Stimulated activated CD8-positive, alpha-beta memory T cell treated with anti-CD3 and anti-CD28 coated beads, Interleukin-15, amount 100 ng/mL, for 1 hour (primary cell): ENCODE data around the gene HIP1R.

Experiments used
- DNase-seq: peaks from one replicate; pipeline ENCODE4 v3.0.0-alpha.2; 2020; ENCODE audit warnings: low read depth

HIP1R gene

DNA sequence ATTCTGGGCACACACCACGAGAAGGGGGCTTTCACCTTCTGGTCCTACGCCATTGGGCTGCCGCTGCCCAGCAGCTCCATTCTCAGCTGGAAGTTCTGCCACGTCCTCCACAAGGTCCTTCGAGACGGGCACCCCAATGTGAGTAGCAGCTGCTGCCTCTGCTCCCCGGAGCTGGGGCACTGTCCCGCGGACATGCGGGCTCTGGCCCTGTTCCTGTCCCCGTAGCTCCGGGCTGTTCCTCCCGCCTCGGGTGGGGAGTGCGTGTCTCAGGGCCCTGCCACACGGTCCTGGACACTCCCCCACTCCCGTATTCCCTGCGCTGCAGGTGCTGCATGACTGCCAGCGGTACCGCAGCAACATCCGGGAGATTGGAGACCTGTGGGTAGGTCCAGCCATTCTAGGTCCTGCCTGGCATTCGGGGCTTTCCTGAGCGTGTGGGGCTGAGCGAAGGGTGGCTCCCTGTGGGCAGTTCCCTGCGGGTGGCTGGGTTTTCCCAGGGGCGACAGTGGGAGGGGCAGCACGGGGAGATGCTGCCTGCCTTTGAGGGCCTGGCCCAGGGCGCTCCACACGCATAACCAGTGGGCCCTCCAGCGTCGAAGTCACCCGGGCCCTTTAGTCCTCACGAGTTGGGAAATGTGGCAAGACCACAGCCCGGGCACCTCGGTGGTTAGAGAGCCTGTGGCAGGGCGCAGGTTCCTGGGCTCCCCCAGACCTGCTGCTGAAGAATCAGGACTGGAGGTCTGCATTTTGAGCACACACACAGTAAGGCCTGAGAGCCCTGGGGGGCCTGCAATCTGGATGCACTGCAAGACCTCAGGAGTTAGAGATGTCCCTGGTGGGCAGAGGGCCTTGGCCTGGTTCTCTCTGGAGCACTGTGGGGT lies 13.5 kb downstream of the HIP1R start:
- no peak for DNase-seq

DNA sequence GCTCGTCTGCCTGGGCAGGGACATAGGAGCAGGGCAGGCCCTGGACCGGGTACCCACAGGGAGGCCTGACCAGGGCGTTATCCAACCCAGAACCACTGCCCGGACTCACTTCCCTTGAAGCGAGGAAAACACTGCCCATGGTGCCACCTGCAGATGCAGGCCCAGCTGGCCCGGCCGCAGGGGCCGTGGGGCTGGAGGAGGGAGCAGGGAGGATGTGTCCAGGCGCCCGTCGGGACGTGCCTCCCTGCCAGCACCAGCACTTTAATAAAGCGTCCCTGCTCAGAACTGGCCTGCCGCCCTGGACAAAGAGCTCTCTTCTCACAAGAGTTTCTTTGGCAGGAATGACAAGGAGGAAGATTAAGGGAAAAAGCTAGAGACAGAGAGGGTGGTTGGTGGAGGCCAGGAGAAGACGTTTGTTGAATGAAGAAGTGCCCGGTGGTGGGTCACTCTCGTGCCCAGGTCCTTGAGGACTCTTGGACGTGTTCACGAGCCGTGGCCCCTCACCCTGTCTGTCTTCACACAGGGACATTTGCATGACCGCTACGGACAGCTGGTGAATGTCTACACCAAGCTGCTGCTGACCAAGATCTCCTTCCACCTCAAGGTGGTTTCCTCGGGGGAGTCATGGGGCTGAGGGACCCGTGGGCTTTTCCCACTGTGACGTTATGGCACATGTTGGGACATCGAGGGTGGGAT lies 14.2 kb downstream of the HIP1R start:
- no peak for DNase-seq

DNA sequence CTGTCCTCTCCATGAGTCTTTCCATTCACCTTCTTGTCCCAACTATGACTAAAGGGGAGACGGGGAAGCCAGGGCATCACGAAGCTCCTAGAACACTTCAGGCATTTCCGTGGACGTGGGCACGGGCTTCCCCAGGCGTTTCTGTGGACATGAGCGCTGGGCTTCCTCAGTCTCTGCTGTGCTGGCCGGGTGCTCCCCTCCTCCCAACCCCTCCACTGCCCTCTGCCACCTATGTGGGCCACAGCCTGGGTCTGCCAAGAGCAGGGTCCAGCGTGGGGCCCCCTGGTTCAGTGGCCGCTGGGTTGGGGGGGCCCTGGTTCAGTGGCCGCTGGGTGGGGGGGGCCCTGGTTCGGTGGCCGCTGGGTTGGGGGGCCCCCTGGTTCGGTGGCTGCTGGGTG lies 14.8 kb downstream of the HIP1R start:
- DNase-seq = no peak

DNA sequence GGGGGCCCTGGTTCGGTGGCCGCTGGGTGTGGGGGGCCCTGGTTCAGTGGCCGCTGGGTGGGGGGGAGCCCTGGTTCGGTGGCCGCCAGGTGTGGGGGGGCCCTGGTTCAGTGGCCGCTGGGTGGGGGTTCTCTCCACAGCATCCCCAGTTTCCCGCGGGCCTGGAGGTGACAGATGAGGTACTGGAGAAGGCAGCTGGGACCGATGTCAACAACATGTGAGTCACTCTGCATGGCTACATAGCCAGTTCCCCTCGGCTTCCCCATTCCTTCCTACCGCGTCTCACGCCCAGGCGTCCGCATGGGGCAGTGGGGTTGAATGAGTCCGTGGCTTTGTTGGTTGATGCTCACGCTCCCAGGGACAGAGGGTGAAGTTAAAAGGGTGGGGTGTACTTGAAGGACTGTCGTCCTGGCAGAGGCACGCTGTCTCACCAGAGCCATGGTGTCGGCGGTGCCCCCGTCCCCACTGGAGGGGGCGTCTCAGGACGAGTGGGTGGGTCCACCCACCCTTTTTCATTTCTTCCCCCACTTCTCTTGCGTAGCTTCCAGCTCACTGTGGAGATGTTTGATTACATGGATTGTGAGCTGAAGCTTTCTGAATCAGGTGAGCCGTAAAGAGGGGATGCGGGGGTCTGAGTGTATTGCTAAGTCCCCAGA lies 15.6 kb downstream of the HIP1R start:
- no peak for DNase-seq

DNA sequence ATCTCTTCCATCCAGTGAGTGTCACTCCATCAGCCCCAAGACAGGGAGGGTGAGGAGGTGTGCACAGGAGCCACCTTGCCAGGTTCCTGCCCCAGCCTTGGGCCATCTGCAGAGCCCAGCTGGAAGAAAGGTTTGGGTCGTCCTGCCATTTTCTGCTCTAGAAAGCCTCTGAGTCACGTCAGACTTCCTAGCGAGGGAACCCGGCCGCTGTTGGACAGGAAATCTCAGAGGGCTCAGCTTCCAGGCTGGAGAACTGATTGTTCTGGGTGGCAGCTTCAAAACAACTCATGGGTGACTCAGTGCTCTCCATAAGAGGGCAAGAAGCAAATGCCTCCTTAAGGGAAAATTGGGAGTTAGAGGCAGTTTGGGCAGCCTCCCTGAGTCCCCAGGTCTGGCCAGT lies 16.6 kb downstream of the HIP1R start:
- no peak for DNase-seq

DNA sequence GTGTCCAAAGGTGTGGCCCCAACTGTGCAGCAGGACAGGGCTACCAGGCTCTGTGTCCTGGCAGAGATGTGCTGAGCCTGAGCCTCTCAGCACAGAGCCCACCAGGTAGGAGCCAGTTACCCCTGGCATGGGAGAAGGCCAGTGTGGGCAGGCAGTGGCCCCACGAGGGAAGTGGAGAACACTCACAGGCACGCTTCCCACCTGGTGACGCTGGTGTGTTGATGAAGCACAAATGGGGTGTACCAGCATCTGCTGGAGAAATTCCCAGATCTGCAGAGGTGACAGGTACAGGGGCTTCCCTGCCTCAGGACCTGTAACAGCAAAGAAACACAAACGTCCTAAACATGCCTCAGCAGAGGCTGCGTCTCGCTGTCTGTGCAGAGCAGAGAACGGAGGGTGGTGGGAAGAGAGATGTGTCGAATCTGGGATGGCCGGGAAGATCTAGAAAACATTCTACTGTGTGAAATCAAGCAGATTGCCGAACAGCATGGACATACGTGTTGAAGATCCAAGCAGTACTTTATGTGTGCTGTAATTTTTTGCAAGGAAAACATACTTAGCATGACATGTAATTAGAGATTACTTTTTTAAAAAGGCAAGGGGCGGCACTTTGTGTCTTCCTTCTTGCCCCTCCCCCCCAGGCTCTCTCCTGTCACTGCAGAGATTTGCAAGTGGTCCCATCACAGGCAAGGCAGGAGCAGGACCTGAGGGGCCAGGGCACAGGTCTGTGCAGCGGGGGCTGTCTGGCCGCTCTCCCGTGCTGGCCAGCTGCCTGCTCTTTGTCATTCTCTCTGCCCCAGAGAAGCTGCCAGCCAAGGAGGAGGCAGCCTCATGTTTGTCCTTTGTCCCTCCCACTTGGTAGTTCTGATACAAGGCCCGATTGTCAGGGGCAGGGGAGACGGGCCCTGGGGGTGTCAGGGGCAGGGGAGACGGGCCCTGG lies 17.3 kb downstream of the HIP1R start:
- no peak for DNase-seq

DNA sequence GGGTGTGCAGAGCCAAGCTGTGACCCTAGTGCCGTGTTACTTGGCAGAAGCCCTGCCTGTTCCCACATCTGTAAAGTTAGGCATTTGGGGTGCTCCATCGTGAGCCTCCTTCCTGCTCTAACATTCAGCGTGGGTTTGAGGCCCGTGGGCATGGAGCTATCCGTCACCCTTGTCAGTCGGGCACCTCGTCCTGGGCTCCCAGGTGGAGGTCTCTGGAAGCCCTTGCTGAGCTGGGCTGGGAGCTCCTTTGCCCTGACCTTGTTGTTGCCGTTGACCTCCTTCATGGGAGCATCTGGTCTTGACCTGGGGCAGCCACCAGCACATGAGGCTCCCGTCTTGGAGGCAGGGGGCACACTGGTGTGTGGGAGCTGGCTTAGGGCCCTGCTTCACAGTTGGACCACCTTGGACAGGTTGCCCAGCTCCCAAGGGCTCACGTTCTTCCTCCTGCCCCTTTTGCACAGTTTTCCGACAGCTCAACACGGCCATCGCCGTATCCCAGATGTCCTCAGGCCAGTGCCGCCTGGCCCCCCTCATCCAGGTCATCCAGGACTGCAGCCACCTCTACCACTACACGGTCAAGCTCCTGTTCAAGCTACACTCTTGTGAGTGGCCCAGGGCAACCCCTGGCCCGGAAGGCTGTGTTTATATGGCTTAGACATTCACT lies 18.5 kb downstream of the HIP1R start:
- no peak for DNase-seq

DNA sequence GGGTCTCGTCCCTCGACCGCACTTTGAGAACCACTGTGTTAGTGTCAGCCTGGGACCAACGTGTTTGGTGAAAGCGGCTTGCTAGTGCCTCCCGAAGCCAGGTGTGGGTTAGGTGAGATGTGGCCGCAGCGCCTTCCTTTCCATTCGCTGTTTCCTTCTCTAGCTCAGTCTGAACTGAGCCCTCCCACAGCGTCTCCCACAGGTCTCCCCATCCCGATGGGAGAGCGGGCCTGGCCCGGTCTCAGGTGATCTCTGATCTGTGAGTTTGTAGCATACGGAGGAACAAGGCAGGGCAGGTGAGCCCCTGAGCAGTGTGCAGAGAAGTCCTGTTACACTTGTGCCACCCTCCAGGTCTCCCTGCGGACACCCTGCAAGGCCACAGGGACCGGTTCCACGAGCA lies 19.3 kb downstream of the HIP1R start:
- DNase-seq = no peak

DNA sequence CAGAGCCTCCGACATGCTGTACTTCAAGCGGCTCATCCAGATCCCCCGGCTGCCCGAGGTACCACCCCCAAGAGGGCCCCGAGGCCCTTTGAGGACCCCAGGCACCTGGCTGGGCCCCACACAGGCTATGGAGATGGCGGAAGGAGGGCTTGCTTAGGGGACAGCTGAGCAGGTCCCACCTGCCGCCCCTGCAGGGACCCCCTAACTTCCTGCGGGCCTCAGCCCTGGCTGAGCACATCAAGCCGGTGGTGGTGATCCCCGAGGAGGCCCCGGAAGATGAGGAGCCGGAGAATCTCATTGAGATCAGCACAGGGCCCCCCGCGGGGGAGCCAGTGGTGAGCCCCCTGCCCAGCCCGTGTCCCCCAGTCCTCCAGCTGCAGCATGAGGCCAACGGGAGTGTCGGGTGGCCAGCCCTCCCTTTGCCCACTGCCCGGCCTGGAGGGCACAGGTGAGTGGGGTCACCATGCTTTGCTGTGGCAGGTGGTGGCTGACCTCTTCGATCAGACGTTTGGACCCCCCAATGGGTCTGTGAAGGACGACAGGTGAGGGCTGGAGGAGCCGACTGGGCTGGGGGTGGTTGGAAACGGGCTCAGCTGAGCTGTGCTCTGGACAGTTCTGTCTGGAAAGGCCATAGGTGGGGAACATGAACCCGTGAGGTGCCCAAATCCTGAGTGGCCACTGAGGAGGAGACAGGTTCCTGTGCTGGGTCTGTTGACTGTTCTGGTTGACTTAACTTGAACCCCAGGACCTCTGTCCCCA lies 20.0 kb downstream of the HIP1R start:
- DNase-seq = no peak

DNA sequence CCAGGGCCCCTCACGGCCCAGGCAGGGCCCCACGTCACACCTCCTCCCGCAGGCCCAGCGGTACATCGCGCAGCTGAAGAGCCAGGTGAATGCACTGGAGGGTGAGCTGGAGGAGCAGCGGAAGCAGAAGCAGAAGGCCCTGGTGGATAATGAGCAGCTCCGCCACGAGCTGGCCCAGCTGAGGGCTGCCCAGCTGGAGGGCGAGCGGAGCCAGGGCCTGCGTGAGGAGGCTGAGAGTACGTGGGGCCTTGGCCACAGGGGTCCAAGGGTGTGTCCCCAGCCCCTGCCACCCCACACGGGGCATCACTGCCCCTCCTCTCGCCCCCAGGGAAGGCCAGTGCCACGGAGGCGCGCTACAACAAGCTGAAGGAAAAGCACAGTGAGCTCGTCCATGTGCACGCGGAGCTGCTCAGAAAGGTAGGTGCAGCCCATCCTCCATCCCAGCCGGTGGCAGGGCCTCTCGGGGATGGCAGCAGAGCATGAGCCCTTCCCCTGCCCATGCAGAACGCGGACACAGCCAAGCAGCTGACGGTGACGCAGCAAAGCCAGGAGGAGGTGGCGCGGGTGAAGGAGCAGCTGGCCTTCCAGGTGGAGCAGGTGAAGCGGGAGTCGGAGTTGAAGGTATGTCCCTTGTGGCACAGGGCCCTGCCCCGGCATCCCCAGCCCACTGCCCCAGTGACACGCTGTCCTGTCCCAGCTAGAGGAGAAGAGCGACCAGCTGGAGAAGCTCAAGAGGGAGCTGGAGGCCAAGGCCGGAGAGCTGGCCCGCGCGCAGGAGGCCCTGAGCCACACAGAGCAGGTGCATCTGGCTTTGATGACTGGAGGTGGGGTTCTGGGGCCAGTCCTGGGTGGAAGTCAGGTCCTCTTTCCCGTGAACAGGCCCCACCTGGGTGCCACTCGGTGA lies 20.9 kb downstream of the HIP1R start:
- no peak for DNase-seq

DNA sequence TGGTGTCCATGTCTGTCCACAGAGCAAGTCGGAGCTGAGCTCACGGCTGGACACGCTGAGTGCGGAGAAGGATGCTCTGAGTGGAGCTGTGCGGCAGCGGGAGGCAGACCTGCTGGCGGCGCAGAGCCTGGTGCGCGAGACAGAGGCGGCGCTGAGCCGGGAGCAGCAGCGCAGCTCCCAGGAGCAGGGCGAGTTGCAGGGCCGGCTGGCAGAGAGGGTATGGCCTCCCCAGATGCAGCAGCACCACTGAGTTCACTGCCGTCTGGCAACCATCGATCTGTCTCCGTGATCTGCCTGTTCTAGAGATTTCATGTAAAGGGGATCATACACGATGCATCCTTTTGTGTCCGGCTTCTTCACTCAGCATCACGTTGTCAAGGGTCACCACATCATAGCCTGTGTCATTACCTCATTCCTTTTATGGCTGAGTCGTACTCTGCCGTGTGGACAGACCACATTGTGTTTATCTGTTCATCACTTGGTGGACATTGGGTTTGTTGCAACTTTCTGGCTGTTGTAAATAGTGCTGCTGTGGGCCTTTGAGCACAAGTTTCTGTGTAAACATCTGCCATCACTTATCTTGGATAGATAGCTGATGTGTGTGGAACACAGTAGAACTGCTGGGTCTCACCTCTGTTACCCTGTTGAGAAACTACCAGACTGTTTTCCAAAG lies 21.9 kb downstream of the HIP1R start:
- DNase-seq = no peak

DNA sequence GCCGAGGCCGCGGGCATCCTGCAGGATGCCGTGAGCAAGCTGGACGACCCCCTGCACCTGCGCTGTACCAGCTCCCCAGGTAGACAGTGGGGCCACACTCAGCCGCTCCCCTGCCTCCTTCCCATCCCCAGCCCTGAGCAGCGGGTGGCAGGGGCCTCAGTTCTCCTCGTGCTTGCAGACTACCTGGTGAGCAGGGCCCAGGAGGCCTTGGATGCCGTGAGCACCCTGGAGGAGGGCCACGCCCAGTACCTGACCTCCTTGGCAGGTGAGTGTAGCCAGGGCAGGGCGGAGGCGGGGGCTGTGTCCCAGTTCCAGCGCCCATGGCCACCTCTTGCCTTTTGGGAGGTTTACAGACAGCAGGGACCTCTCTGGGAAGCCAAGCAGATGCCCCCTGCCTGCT lies 22.9 kb downstream of the HIP1R start:
- DNase-seq = no peak

DNA sequence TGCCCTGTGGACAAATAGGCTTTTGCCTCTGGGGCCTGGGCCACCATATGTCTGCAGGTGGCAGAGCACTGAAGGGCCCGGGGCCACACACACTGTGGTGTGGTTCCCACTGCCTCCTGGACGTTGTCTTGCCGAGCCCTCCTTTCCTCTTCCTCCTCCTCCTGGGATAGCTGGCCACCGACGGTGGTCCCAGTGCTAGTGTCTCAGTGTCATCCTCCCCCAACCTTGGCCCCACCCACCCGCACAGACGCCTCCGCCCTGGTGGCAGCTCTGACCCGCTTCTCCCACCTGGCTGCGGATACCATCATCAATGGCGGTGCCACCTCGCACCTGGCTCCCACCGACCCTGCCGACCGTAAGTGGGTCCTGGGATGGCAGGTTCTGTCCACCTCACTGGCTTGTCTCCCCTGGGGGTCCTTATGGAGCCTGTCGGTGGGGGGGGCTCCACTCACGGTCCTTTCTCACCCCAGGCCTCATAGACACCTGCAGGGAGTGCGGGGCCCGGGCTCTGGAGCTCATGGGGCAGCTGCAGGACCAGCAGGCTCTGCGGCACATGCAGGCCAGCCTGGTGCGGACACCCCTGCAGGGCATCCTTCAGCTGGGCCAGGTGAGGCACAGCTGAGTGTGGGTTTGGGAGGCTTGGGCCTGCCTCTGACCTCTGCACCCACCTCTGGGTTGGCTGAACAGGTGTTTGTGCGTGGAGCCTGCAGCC lies 23.5 kb downstream of the HIP1R start:
- no peak for DNase-seq

DNA sequence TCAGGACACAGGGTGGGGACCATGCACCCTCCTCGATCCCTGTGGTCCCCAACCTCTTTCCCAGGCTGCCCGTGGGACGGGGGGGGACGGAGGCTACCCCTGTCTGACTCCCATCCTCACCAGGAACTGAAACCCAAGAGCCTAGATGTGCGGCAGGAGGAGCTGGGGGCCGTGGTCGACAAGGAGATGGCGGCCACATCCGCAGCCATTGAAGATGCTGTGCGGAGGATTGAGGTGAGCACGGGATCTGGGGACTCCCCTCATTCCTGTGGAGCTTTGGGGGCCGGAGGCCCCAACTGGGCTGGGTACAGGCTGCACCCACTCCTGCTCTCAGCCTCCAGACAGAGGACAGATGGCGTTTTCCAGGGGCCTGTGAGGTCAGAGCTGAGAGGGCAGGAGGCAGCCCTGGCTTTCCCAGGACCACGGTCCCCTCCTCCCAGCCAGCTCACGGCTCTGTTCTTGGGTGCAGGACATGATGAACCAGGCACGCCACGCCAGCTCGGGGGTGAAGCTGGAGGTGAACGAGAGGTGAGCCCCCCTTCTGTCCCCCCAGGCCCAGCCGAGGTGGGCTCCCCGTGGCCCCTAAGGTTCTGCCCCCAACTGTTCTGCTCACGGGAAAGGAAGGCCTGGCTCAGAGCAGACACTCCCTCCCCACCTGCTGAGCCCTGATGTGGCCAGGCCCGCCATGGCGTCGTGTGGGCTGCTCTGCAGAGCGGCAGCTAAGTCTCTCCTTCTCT lies 24.2 kb downstream of the HIP1R start:
- DNase-seq = no peak

DNA sequence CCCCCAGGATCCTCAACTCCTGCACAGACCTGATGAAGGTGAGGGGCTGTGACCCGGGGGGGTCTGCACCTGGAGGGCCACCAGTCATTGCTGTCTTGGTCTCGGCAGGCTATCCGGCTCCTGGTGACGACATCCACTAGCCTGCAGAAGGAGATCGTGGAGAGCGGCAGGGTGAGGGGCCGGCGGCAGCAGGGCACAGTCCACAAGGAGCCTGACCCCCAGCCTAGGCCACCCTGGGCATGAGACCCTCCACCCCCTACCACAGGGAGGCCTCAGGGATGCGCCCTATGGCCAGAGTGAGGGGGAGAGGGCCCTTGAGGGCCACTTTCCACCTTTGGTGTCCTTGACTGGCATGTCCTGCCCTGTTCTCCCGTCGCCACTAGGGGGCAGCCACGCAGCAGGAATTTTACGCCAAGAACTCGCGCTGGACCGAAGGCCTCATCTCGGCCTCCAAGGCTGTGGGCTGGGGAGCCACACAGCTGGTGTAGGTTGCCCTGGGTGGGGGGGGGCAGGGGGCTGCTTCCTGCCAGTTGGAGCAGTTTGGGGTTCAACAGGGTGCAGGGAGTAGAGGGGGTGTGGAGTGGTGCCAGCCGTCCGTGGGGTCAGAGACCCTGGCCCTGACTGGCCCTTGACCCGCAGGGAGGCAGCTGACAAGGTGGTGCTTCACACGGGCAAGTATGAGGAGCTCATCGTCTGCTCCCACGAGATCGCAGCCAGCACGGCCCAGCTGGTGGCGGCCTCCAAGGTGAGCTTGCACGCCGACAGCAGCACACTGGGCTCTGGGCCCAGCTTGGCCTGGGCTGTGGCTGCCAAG lies 25.0 kb downstream of the HIP1R start:
- DNase-seq = peak; percentile 64

DNA sequence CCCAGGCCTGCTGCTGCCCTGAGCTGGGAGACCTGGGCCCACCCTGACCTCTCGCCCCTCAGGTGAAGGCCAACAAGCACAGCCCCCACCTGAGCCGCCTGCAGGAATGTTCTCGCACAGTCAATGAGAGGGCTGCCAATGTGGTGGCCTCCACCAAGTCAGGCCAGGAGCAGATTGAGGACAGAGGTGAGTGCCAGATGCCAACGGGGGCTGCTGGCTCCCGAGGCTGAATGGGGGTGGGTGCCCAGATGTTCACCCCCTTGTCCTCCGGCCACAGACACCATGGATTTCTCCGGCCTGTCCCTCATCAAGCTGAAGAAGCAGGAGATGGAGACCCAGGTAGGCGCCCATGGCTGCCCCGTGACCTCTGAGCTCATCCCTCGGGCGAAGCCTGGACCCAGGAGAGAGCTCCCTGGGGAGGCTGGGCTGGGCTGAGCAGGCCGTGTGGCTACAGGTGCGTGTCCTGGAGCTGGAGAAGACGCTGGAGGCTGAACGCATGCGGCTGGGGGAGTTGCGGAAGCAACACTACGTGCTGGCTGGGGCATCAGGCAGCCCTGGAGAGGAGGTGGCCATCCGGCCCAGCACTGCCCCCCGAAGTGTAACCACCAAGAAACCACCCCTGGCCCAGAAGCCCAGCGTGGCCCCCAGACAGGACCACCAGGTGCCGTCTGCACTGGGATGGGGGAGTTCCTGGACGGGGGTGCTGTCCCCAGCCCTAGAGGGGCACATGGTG lies 25.8 kb downstream of the HIP1R start:
- no peak for DNase-seq
